GM18498 (cell line): ENCODE measurements around the gene KCNG2.

Source experiments
- ATAC-seq: cut with Tn5 transposase; IDR thresholded peaks from one replicate; pipeline ENCODE4 v1.9.1; 2021; ENCODE audit warnings: mild to moderate bottlenecking, moderate library complexity; ENCODE audit not compliant: unreplicated experiment

The KCNG2 gene

GRCh38 chr18:79919089-79919488 is 121.4 kb downstream of the KCNG2 start:
- no peak for ATAC-seq

GRCh38 chr18:79921984-79922965 is 124.5 kb downstream of the KCNG2 start:
- ATAC-seq: no peak

GRCh38 chr18:79922971-79923411 is 125.3 kb downstream of the KCNG2 start:
- ATAC-seq: no peak

- no peak for ATAC-seq
Observed at GRCh38 chr18:79923896-79924585, 126.3 kb downstream of the KCNG2 start.

GRCh38 chr18:79924814-79925731 is 127.3 kb downstream of the KCNG2 start:
- no peak for ATAC-seq

GRCh38 chr18:79926306-79926705 is 128.6 kb downstream of the KCNG2 start:
- ATAC-seq: no peak

GRCh38 chr18:79926715-79927606 is 129.2 kb downstream of the KCNG2 start:
- ATAC-seq: no peak

GRCh38 chr18:79927607-79928562 is 130.1 kb downstream of the KCNG2 start:
- ATAC-seq: no peak

- no peak for ATAC-seq
Observed at GRCh38 chr18:79928563-79928960, 130.8 kb downstream of the KCNG2 start.

GRCh38 chr18:79930020-79930642 is 132.4 kb downstream of the KCNG2 start:
- no peak for ATAC-seq

GRCh38 chr18:79931475-79931874 is 133.7 kb downstream of the KCNG2 start:
- ATAC-seq: no peak

GRCh38 chr18:79932907-79933306 is 135.2 kb downstream of the KCNG2 start:
- ATAC-seq: no peak

GRCh38 chr18:79933765-79934164 is 136.0 kb downstream of the KCNG2 start:
- ATAC-seq: no peak

- no peak for ATAC-seq
Observed at GRCh38 chr18:79934311-79935097, 136.8 kb downstream of the KCNG2 start.

GRCh38 chr18:79935098-79935480 is 137.4 kb downstream of the KCNG2 start:
- no peak for ATAC-seq

GRCh38 chr18:79935499-79935898 is 137.8 kb downstream of the KCNG2 start:
- ATAC-seq: no peak

- no peak for ATAC-seq
Observed at GRCh38 chr18:79935925-79936324, 138.2 kb downstream of the KCNG2 start.

- no peak for ATAC-seq
Observed at GRCh38 chr18:79936641-79937040, 138.9 kb downstream of the KCNG2 start.
